ENCODE measurements around the gene ZNF331.

ZNF331 gene

DNA sequence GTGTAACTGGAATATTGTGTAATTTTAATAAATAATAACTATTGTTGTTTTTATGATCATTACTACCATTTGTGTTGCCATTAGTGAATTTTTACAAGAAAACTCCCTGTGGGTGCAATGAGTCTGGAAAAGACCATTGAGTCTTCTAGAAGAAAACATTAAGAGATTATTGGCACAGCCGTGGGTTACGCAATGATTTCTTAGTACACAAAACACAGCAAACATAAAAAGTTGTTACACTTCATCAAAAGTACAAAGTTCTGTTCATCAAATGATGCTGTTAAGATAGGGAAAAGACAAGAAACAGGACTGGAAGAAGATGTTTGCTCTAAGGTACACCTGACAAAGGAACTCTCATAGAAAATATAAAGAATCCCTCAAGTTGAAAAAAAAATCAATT lies 41.6 kb downstream of the ZNF331 start:
- DNase-seq = no peak

DNA sequence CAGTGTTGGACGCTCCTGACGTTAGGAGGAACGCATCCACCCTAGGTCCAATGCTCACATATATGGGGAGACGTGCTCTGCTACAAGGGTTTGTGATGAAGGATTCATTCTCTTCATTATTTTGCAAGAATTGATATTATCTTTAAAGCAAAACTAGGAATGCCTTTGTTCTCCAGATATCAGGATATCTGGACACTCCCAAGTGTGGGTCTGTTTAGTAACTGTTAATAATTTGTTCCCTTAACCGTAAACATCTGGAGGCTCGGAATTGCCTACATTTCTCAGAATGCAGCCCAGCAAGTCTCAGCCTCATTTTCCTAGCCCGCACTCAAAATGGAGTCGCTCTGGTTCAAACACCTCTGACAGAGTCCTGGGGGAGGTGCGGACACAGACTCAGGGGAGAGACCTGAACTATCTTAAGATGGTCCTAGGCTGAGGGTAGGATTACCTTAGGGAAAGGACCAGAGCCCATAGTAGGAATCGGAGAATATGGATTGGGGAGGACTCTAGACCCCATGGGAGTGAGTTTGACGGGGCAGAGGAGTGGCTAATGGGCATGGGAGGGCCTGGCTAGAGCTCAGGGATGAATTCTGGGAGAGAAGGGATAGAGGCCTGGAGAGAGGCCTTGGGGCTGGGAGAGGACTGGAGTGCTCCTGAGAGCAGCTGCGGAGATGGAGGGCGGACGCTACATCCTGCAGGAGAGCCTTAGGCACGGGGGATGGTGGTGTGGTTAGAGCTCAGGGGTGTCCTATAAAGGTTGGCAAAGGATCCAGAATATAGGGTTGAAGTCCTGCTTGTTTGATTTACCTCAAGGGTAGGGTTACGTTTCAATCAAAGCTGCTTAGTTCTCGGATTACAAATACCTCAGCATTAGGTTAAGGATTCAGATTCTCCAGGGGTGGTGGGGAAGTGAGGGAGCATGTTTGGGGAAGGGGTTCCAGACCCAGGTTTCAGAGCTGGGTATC lies 43.2 kb downstream of the ZNF331 start:
- DNase-seq = no peak

DNA sequence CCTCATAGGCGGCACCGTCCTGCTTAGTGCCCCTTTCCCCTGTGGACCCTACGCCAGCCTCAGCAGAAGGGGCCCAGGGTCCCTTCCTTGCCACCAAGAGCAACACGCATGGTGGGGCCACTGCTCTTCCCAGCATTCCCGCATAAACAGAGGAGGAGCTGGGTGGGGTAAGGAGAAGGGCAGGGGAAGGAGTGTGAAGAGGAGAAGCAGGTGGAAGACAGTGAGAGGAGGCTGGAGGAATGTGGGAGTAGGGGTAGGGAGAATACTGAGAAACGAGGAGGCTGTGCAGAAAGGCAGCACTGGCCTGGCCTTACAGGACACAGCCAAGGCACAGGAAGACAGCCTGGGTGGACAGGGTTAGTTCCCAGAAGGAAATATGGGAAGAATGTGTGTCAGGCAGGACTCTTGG lies 43.9 kb downstream of the ZNF331 start:
- no peak for DNase-seq

DNA sequence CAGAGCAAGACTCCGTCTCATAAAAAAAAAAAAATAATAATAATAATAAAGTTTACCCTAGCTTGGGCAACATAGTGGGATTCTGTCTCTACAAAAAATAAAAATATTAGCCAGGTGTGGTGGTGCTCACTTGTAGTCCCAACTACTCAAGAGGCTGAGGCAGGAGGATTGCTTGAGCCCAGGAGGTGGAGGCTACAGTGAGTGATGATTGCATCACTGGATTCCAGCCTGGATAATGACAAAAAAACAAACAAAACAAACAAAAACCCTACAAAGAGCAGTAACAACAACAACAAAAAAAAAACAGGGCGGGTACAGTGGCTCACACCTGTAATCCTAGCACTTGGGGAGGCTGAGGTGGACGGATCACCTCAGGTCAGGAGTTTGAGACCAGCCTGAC lies 45.2 kb downstream of the ZNF331 start:
- DNase-seq = no peak

DNA sequence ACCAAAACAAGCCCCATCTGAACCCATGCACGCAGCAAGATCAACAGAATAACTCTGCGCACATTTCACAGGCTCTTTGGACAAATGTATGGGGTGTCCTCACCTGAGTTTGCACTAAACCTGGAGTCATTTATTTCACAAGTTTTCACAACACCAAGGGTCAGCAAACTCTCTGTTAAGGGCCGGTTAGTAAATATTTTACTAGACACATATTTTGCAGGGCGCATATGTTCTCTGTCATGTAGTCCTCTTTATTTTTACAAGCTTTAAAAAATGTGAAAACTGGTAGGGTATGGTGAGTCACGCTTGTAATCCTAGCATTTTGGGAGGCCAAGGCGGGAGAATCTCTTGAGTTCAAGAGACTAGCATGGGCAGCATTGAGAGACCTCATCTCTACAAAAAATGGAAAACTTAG lies 48.3 kb downstream of the ZNF331 start:
- DNase-seq = no peak

DNA sequence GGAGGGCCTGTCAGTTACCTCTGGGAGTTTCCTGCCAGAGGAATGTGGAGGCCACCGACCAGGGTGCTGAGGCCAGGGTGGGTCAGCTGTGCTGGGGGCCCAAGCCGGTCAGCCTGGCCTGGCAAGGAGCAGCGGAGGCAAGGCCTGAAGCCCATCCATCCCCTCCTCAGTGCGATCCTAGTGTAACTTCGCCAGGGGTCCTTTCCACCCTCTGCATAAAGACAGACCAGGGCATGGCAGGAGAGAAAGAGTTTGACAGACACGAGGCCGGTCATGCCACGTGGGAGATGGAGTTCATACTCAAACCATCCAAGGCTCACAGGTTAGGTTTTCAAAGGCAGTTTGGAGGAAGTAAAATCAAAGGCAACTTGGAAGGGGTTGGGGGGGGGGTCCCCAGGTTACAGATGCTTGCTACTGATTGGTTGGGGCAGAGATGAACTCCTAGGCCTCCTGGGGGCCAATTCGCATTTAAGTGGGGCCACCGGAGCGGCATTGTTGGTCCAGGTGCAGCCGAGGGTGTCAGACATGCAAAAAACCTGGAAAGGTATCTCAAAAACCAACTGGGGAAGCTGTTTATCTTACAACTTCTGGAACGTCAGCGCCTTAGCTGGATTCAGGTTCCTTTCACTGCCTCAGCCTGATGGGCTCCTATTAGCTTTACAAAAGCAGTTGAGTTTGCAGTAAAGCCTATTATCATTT lies 57.0 kb downstream of the ZNF331 start:
- DNase-seq = no peak

DNA sequence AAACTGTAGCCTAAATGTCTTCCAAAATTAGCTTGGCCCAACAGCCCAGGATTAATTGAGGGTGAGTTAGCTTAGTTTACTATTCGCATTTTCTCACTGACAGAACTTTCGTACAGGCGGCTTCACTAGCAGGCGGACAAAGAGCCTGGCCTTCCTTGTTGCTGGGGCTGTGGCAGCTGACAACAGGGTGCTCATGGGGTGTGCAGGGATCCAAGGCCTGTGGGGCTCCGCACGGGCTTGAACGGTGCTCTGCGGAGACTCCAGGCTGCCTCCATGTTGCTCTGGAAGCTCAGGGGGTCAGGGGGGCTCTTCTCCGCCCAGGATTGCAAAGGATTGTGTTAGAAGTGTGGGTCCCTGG lies 57.5 kb downstream of the ZNF331 start:
- DNase-seq = no peak

DNA sequence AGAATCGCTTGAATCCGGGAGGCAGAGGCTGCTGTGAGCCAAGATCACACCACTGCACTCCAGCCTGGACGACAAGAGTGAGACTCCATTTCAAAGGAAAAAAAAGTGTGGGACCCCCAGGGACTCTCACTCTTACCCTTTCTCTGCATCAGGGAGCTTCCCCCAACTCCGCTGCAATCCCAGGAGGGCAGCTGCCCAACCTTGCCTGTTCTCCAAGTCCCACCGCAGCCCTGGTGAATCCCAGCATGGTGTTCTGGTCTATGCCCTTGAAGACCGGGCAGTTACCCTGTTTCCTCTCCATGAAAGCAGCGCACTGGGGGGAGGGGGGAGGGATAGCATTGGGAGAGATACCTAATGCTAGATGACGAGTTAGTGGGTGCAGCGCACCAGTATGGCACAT lies 58.1 kb downstream of the ZNF331 start:
- no peak for DNase-seq

DNA sequence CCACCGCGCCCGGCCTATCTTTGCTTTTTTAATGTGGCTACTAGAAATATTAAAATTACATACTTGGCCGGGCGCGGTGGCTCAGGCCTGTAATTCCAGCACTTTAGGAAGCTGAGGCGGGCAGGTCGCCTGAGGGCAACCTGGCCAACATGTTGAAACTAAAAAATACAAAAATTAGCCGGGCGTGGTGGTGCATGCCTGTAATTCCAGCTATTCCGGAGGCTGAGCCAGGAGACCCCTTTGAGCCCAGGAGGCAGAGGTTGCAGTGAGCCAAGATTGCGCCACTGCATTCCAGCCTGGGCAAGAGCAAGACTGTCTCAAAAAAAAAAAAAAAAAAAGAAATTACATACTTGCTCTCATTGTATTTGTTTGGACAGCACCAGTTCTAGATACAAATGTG lies 59.1 kb downstream of the ZNF331 start:
- no peak for DNase-seq

DNA sequence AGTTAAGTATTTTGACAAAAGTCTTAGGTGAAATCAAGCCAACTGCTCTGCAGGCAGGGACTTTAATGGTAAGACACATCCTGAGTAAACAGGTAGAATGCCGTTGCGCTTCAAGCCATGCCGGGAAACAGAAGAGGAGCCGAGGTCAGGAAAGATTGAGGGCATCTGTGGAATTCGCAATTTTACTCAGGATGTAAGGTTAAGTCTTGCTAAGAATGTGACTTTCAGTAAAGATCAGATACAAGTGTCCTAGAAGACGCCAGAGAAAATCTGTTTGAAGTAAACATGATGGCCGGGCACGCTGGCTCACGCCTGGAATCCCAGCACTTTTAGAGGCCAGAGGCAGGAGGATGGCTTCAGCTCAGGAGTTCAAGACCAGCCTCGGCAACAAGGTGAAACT lies 60.4 kb downstream of the ZNF331 start:
- no peak for DNase-seq

DNA sequence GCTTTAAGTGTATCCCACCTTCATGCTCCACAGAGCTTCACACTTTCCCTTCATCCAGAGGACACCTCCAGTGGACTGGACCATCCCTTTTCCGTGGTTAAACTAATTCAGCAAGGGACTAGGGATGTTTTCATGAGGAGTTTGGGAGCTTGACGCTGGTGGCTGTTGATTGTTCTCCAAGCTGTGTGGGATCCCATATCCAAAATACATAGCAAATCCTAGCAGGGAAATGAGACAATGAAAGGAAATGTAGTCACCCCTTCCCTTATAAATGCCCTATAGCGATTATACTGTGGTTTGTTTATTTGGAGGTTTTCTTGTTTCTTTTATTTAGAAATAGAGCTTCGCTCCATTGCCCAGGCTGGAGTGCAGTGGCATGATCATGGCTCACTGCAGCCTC lies 62.3 kb downstream of the ZNF331 start:
- no peak for DNase-seq

DNA sequence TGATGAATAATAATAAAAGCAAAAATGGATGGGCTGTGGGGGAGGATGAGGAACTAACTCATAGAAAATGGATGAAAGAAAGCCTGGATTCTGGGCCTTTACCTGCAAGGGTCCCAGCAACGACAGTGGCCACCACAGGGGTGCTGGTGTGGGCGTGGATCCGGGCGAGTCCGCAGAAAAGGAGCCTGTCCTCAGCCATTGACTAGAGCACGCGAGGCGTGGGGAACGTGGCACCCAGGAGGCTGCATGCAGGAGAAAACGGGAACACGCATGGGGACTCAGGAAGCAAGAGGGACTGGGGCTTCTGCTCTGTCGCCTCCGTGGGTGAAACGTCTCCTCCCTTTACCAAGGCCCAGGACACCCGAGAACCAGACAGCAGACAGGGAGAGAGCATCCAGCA lies 68.1 kb downstream of the ZNF331 start:
- DNase-seq = no peak

DNA sequence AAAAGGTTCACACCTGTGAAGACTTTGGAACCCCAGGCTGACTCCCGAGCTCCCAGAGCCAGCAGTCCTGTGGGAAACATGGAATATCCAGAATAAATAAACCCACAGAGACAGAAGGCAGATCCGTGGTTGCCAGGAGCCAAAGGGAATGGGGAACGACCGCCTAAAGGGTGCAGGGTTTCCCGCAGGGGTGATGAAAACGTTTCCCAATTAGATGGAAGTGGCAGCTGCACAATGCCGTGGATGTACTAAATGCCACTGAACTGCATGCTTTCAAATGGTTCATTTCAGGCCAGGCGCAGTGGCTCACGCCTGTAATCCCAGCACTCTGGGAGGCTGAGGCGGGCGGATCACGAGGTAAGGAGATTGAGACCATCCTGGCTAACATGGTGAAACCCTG lies 70.4 kb downstream of the ZNF331 start:
- no peak for DNase-seq

DNA sequence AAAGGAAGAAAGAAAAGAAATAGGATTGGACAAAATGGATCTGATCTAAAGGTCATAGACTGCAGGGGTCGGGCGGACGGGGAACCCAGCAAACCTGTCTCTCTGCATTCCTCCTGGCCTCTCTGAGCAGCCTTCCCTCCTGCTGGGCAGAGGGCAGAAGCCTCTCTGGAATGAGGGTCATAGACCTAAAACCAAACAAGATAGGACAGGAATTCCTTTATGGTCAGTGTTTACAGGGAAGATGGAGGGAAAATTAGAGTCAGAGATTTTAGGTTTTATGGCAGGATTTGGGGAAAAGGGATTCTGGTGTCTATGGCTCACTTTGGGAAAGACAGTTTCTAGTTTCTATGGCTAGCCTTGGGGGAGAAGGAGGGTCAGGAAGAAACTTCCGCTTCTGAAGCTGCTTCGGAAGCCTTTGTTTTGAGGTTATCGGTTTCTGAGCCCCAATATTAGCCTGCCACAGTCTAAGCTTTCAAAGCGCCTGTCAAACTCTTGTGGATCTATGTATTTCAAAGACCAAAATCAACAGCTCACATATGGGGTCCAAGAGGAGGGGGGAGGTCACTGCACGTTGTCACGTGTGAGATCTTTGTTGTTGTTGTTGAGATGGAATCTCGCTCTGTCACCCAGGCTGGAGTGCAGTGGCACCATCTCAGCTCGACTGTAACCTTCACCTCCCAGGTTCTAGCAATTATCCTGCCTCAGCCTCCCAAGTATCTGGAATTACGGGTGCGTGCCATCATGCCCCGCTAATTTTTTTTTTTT lies 75.0 kb downstream of the ZNF331 start:
- DNase-seq = no peak

DNA sequence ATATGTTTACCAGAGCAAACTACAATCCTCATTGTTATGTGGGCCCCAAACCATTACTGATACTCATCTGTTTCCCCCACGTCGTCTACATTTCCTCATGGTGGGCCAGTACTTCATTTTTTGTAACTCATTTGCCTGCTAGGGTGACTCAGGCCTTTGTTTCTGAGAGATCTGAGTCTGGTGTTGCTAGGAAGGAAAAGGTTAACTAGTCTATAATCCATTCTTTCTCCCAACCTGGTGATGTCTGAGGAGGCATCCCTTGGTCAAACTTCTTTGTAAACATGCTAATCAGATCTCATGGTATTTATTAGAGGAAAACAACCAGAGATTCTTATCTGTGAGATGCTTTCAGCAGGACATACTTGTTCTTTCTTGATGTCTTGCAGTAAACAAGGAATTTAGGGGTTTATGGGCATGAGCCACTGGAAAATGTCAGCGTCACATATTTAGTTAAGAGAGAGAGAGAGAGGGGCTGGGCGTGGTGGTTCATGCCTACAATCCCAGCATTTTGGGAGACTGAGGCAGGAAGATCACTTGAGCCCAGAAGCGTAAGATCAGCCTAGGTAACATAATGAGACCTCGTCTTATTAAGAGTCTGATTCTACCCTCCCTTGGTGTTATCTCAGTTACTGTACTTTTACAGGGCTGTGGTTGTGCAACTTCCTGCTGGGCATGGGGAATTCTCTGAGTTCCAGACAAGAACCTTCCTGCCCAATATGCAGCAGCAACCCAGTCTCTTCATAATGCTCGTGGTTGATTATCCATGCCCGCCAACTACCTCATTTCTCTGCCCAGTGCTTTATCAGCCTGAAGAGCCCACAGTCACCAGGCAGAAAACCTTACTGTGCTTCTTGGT lies 84.2 kb downstream of the ZNF331 start:
- DNase-seq = no peak

DNA sequence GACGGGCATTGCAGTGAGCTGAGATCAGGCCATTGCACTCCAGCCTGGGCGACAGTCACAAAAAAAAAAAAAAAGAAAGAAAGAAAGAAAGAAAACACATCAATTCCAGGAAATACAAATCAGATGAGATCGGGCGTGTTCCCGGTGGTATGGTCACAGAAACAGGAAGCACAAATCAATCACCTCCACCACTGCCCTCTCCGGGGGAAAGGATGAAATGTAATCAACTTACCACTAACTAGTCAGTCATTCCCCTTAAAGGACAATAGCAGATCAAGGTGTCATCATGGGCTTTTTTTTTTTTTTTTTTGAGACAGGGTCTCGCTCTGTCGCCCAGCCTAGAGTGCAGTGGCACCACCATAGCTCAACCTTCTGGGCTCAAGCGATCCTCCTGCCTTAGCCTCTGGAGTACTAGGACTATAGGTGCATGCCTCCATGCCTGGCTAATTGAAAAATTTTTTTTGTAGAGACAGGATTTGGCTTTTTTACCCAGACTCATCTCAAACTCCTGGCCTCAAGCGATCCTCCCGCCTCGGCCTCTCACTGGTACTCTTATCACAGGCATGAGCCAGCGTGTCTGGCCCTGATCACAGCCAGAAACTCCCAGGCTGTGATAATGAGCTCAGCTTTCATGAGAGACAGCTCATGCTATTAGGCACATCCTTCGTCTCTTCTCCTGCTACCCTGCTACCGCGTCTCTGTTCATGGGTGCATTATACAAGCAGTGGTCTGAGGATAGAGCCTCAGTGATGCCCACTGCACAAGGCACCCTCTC lies 87.0 kb downstream of the ZNF331 start:
- no peak for DNase-seq

DNA sequence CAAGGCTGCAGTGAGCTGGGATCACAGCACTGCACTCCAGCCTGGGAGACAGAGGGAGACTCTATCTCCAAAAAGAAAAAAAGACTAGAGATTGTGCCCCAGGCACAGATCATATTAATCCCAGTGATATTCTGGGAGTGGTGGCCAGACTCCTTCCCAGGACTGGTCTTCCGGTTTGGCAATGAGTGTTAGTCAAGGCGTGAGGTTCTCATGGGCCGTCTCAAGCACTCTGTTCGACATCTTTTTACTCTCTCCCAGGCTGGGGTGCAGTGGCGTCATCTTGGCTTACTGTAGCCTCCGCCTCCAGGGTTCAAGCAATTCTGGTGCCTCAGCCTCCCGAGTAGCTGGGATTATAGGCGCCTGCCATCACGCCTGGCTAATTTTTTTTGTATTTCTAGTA lies 88.5 kb downstream of the ZNF331 start:
- no peak for DNase-seq

DNA sequence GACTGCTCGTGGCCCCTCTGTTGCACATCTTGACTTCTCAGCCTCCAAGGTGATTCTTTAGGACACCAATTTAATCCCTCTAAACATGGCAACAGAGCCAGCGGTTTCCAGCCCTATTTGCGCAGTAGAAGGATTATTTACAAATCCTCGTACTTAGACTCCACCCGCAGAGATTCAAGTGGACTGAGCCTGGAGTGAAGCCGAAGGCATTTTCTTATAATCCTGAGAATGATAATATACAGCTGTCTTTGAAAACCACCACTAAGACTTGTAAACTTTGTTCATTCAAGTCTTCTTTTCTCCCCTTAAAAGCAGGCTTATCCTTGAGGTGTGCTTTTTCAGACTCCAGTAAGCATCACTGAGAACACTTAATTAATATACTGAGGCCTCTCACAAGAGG lies 89.0 kb downstream of the ZNF331 start:
- no peak for DNase-seq

All from NCI-H1436 treated with DMSO at 0.1 percent for 48 hours (cell line).